Right lung (tissue), 5 donors: ENCODE measurements around the gene DHRS13. TPM values are rescaled to one million over a fixed set of nuclear protein-coding genes. Genes with fewer than 3 reads are reported as not detected.
"Not testable (repeated sequence)": the region's sequence is repeated elsewhere in the genome, so short reads cannot be mapped to it uniquely, and the experiment has no call there.

Experiments
- DNase-seq, 2 donors: peaks; one replicate each; pipeline ENCODE4 v3.0.0-alpha.2; 2013
- polyA plus RNA-seq, 5 donors: library from polyadenylated mRNA; unstranded; fragments of 120-200 nt; gene quantifications; one replicate each; pipeline versions ENCODE4 v1.2.1 to v1.2.3, GENCODE V29; 2013; ENCODE audit warnings: inconsistent platforms in 1 of 5, low replicate concordance in 1 of 5; ENCODE audit not compliant: insufficient read length in 5 of 5, insufficient read depth in 1 of 5

The DHRS13 gene
- polyA plus RNA-seq, 5 donors: 5.6 to 8.7 (median 6.8) TPM

- no peak for DNase-seq
Observed at GRCh38 chr17:28860363-28860808, 42.5 kb downstream of the DHRS13 start.

GRCh38 chr17:28858801-28859355 lies 44.0 kb downstream of the DHRS13 start:
- no peak for DNase-seq

- DNase-seq: no peak
Observed at GRCh38 chr17:28857905-28858800, 44.7 kb downstream of the DHRS13 start.

- no peak for DNase-seq
Observed at GRCh38 chr17:28856028-28856574, 46.8 kb downstream of the DHRS13 start.

- no peak for DNase-seq
Observed at GRCh38 chr17:28855336-28855679, 47.6 kb downstream of the DHRS13 start.

- DNase-seq: peak; percentile 80 to 85
Observed at GRCh38 chr17:28854457-28855335, 48.2 kb downstream of the DHRS13 start, which contains the start of gene ERAL1. Gene ERAL1, plus strand, starts transcription at chr17:28855016. Its CDS starts 19 bp downstream, at chr17:28855035.

GRCh38 chr17:28853295-28853694 lies 49.6 kb downstream of the DHRS13 start:
- DNase-seq: no peak

GRCh38 chr17:28849281-28849680 lies 53.6 kb downstream of the DHRS13 start:
- no peak for DNase-seq

GRCh38 chr17:28848667-28849066 lies 54.2 kb downstream of the DHRS13 start:
- DNase-seq: not testable (repeated sequence)

Other genes starting within 250 kb of the DHRS13 start
- gene SDF2, start 241.2 kb downstream of the DHRS13 start, polyA plus RNA-seq: 10 to 100 TPM; 67.7 to 73.8 (median 69.5) TPM
- 10 to 100 TPM; 60.3 to 74.7 (median 66.8) TPM for gene SUPT6H, start 240.9 kb downstream of the DHRS13 start, polyA plus RNA-seq
- gene PROCA1, start 191.2 kb downstream of the DHRS13 start, polyA plus RNA-seq: 1 to 10 TPM; 5.7 to 7.1 (median 6.6) TPM
- 100 to 1,000 TPM; 180 to 195 (median 187) TPM for gene RAB34, start 185.2 kb downstream of the DHRS13 start, polyA plus RNA-seq
- 1,000 to 10,000 TPM; 1,134 to 1,477 (median 1,162) TPM for gene RPL23A, start 183.1 kb downstream of the DHRS13 start, polyA plus RNA-seq
- 10 to 100 TPM in 1 of 5 donors, 1 to 10 TPM in 4; 7.5 to 11.0 (median 8.7) TPM for gene TLCD1, start 176.8 kb downstream of the DHRS13 start, polyA plus RNA-seq
- gene NEK8, start 174.3 kb downstream of the DHRS13 start, polyA plus RNA-seq: 1 to 10 TPM; 5.5 to 8.4 (median 6.8) TPM
- gene TRAF4, start 159.1 kb downstream of the DHRS13 start, polyA plus RNA-seq: 100 to 1,000 TPM in 3 of 5 donors, 10 to 100 TPM in 2; 92.5 to 141 (median 113) TPM
- 10 to 100 TPM; 15.5 to 22.3 (median 17.5) TPM for gene FAM222B, start 60.3 kb downstream of the DHRS13 start, polyA plus RNA-seq
- 10 to 100 TPM; 60.7 to 78.6 (median 68.4) TPM for gene ERAL1, start 48.1 kb downstream of the DHRS13 start, polyA plus RNA-seq
- 10 to 100 TPM; 60.5 to 89.2 (median 72.7) TPM for gene FLOT2, start 5.3 kb downstream of the DHRS13 start, polyA plus RNA-seq
- gene PHF12, start 48.4 kb upstream of the DHRS13 start, polyA plus RNA-seq: 10 to 100 TPM; 42.7 to 61.2 (median 57.0) TPM
- gene SEZ6, start 103.0 kb upstream of the DHRS13 start, polyA plus RNA-seq: under 1 TPM; 0.35 to 0.64 (median 0.59) TPM
- 1 to 10 TPM; 1.5 to 2.1 (median 1.8) TPM for gene PIPOX, start 140.1 kb upstream of the DHRS13 start, polyA plus RNA-seq